ENCODE results near the gene PGPEP1.

DNA sequence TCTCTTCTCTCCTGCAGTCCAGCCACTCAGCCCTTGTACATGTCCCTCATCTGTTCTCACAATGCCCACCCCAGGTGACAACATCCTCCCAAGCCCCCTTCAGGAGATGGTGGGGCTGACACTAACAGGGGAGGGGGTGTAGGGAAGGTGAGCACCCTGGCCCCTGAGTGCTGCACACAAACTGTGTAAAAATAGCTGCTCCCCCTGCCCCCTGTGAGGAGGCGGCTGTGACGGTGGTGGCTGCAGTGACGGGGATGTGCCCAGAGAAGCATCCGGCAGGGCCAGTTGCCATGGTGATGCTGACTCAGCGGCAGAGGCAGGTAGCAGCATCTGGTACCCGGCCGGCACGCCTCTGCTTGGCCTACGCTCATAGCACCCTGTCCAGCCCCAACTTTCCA lies 45.9 kb upstream of the PGPEP1 start:
- TF ChIP-seq, protein P1, sequence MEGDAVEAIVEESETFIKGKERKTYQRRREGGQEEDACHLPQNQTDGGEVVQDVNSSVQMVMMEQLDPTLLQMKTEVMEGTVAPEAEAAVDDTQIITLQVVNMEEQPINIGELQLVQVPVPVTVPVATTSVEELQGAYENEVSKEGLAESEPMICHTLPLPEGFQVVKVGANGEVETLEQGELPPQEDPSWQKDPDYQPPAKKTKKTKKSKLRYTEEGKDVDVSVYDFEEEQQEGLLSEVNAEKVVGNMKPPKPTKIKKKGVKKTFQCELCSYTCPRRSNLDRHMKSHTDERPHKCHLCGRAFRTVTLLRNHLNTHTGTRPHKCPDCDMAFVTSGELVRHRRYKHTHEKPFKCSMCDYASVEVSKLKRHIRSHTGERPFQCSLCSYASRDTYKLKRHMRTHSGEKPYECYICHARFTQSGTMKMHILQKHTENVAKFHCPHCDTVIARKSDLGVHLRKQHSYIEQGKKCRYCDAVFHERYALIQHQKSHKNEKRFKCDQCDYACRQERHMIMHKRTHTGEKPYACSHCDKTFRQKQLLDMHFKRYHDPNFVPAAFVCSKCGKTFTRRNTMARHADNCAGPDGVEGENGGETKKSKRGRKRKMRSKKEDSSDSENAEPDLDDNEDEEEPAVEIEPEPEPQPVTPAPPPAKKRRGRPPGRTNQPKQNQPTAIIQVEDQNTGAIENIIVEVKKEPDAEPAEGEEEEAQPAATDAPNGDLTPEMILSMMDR (IDR thresholded peaks at IDR 0.05; ENCODE audit: extremely low read depth in 1 of 2, insufficient read depth in 1 of 2, low read depth in 1 of 2, low read length in 2 of 2), result no peak
- TF ChIP-seq POLR2A (IDR thresholded peaks at IDR 0.05; ENCODE audit: low read depth, low read length) (no peak), MYC (IDR thresholded peaks at IDR 0.05; ENCODE audit: low read depth, low read length) (no peak), POLR2AphosphoS5 (IDR thresholded peaks at IDR 0.05; ENCODE audit: insufficient read depth, low read depth, low read length) (no peak)
